ENCODE results near the gene LSM7.

- TF ChIP-seq, protein P1, sequence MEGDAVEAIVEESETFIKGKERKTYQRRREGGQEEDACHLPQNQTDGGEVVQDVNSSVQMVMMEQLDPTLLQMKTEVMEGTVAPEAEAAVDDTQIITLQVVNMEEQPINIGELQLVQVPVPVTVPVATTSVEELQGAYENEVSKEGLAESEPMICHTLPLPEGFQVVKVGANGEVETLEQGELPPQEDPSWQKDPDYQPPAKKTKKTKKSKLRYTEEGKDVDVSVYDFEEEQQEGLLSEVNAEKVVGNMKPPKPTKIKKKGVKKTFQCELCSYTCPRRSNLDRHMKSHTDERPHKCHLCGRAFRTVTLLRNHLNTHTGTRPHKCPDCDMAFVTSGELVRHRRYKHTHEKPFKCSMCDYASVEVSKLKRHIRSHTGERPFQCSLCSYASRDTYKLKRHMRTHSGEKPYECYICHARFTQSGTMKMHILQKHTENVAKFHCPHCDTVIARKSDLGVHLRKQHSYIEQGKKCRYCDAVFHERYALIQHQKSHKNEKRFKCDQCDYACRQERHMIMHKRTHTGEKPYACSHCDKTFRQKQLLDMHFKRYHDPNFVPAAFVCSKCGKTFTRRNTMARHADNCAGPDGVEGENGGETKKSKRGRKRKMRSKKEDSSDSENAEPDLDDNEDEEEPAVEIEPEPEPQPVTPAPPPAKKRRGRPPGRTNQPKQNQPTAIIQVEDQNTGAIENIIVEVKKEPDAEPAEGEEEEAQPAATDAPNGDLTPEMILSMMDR (IDR thresholded peaks at IDR 0.05), result no peak
- TF ChIP-seq POLR2A (IDR thresholded peaks at IDR 0.05) (no peak), POLR2AphosphoS5 (IDR thresholded peaks at IDR 0.05) (no peak), EP300 (IDR thresholded peaks at IDR 0.05) (no peak)
Observed at GRCh38 chr19:2308114-2308556, 20.3 kb downstream of the LSM7 start, which contains the start of gene LINGO3.
